IMR-90 (cell line): ENCODE data around the gene ATP1B4. TPM values are rescaled to one million over a fixed set of nuclear protein-coding genes. Genes with fewer than 3 reads are reported as not detected.

Experiments
- ATAC-seq: fragments of 200-7000 bp; cut with Tn5 transposase; 2 replicates; pipeline ENCODE4 v1.9.1; 2020; ENCODE audit warnings: low read depth, mild to moderate bottlenecking, moderate library complexity
- BruUV-seq: library from RNA; stranded (reverse); fragments of 400-500 nt; replicated peaks from 2 replicates; lab custom pipeline; 2021; lab: Mats Ljungman, UMichigan
- CTCF ChIA-PET: fragments of 300-600 bp; formaldehyde crosslinking; extraction: SDS; loops from one replicate; lab custom pipeline; 2021; ENCODE audit warnings: antibody characterized with exemption; lab: Yijun Ruan, JAX
- POLR2A ChIA-PET: fragments of 300-600 bp; sonication (Branson Sonifier 250); formaldehyde crosslinking; loops from one replicate; lab custom pipeline; 2022; ENCODE audit warnings: antibody characterized with exemption; ENCODE audit not compliant: unreplicated experiment; lab: Charles Lee
- DNase-seq: peaks from one replicate; pipeline ENCODE4 v3.0.0; 2013
- H2AFZ ChIP-seq: replicated peaks from 2 replicates; pipeline ENCODE3; 2013; ENCODE audit warnings: low read length, mild to moderate bottlenecking; ENCODE audit not compliant: poor library complexity
- H2AK5ac ChIP-seq: 2 replicates; pipeline ENCODE4 v1.6.1; 2013; ENCODE audit warnings: low read depth, low read length, inconsistent platforms
- H2AK9ac ChIP-seq: replicated peaks from 2 replicates; pipeline ENCODE3; 2013; ENCODE audit warnings: mild to moderate bottlenecking, low read depth, low read length, moderate library complexity; ENCODE audit not compliant: poor library complexity
- H2BK120ac ChIP-seq: 2 replicates; pipeline ENCODE4 v1.6.1; 2013; ENCODE audit warnings: low read depth, low read length, inconsistent platforms
- H2BK15ac ChIP-seq: 3 replicates; pipeline ENCODE4 v1.6.1; 2013; ENCODE audit warnings: low read depth, low read length, inconsistent platforms
- H2BK20ac ChIP-seq: 2 replicates; pipeline ENCODE4 v1.6.1; 2013; ENCODE audit warnings: low read depth, mild to moderate bottlenecking, inconsistent platforms, low read length, moderate library complexity
- H2BK5ac ChIP-seq: 2 replicates; pipeline ENCODE4 v1.6.1; 2013; ENCODE audit warnings: mild to moderate bottlenecking, low read depth, low read length, inconsistent platforms; ENCODE audit not compliant: poor library complexity, severe bottlenecking
- H3K14ac ChIP-seq: replicated peaks from 2 replicates; pipeline ENCODE4 v1.6.1; 2013; ENCODE audit warnings: low read depth, low read length, inconsistent platforms
- H3K18ac ChIP-seq: 2 replicates; pipeline ENCODE4 v1.6.1; 2013; ENCODE audit warnings: low read depth, low read length, control low read depth
- H3K23ac ChIP-seq: 2 replicates; pipeline ENCODE4 v1.6.1; 2013; ENCODE audit warnings: low read depth, low read length, inconsistent platforms
- H3K27ac ChIP-seq: 2 replicates; pipeline ENCODE4 v1.5.1; 2013; ENCODE audit warnings: mild to moderate bottlenecking, control low read depth, low read length; ENCODE audit not compliant: insufficient read depth
- H3K27me3 ChIP-seq: 2 replicates; pipeline ENCODE4 v1.6.1; 2013; ENCODE audit warnings: low read length; ENCODE audit not compliant: control insufficient read depth, insufficient read depth
- H3K36me3 ChIP-seq: 2 replicates; pipeline ENCODE4 v1.6.1; 2013; ENCODE audit warnings: low read length, mixed read lengths; ENCODE audit not compliant: control insufficient read depth, insufficient read depth
- H3K4ac ChIP-seq: 2 replicates; pipeline ENCODE4 v1.6.1; 2013; ENCODE audit warnings: low read depth, low read length, inconsistent platforms
- H3K4me1 ChIP-seq: 2 replicates; pipeline ENCODE4 v1.6.1; 2013; ENCODE audit warnings: low read length, mixed read lengths; ENCODE audit not compliant: control insufficient read depth, insufficient read depth
- H3K4me2 ChIP-seq: 2 replicates; pipeline ENCODE4 v1.6.1; 2013; ENCODE audit warnings: low read depth, mild to moderate bottlenecking, control low read depth, low read length, moderate library complexity
- H3K4me3 ChIP-seq: 2 replicates; pipeline ENCODE4 v1.5.1; 2013; ENCODE audit warnings: low read depth, mild to moderate bottlenecking, control low read depth, low read length, moderate library complexity; ENCODE audit not compliant: insufficient read depth
- H3K56ac ChIP-seq: 2 replicates; pipeline ENCODE4 v1.6.1; 2013; ENCODE audit warnings: low read length, inconsistent platforms; ENCODE audit not compliant: insufficient read depth; ENCODE audit errors: extremely low read depth
- H3K79me1 ChIP-seq, 2 experiments: 2 replicates each; pipeline ENCODE4 v1.6.1; 2013; ENCODE audit warnings: low read length in 2 of 2, inconsistent platforms in 1 of 2, low read depth in 1 of 2
- H3K9ac ChIP-seq: 2 replicates; pipeline ENCODE4 v1.6.1; 2013; ENCODE audit warnings: low read depth, low read length, control low read depth
- H3K9me1 ChIP-seq: 2 replicates; pipeline ENCODE4 v1.6.1; 2013; ENCODE audit warnings: low read length, inconsistent platforms; ENCODE audit not compliant: insufficient read depth
- H3K9me3 ChIP-seq: 2 replicates; pipeline ENCODE4 v1.6.1; 2013; ENCODE audit warnings: low read length; ENCODE audit not compliant: control insufficient read depth, insufficient read depth
- H4K20me1 ChIP-seq: 2 replicates; pipeline ENCODE4 v1.6.1; 2013; ENCODE audit warnings: low read length, inconsistent platforms; ENCODE audit not compliant: insufficient read depth
- H4K5ac ChIP-seq: 2 replicates; pipeline ENCODE4 v1.6.1; 2013; ENCODE audit warnings: mild to moderate bottlenecking, low read depth, low read length, control low read depth
- H4K8ac ChIP-seq, 2 experiments: 2 replicates each; pipeline ENCODE4 v1.6.1; 2013; ENCODE audit warnings: low read depth in 2 of 2, low read length in 2 of 2, control low read depth in 1 of 2, inconsistent platforms in 1 of 2
- H4K91ac ChIP-seq: 2 replicates; pipeline ENCODE4 v1.6.1; 2013; ENCODE audit warnings: low read depth, low read length, inconsistent platforms; ENCODE audit not compliant: insufficient read depth
- BHLHE40 ChIP-seq: fragments of 150-350 bp; IDR thresholded peaks from 2 replicates; pipeline ENCODE4 v1.6.1; 2016; ENCODE audit warnings: mild to moderate bottlenecking, low read depth, low read length
- CEBPB ChIP-seq: IDR thresholded peaks from 2 replicates; pipeline ENCODE4 v1.6.1; 2012; ENCODE audit warnings: low read depth, low read length, improper control_type of control experiment
- FOS ChIP-seq: fragments of 150-350 bp; IDR thresholded peaks from 2 replicates; pipeline ENCODE4 v1.6.1; 2016; ENCODE audit warnings: low read depth, low read length
- MAFK ChIP-seq: IDR thresholded peaks from 2 replicates; pipeline ENCODE4 v1.6.1; 2012; ENCODE audit warnings: low read depth, low read length, improper control_type of control experiment
- MXI1 ChIP-seq: IDR thresholded peaks from 2 replicates; pipeline ENCODE4 v1.6.1; 2012; ENCODE audit warnings: low read depth, mild to moderate bottlenecking, low read length, moderate library complexity, borderline replicate concordance
- NFE2L2 ChIP-seq: fragments of 150-350 bp; IDR thresholded peaks from 2 replicates; pipeline ENCODE4 v1.6.1; 2016; ENCODE audit warnings: low read depth, mild to moderate bottlenecking, low read length
- POLR2A ChIP-seq: IDR thresholded peaks from 2 replicates; pipeline ENCODE4 v1.6.1; 2012; ENCODE audit warnings: mild to moderate bottlenecking, low read depth, low read length
- RAD21 ChIP-seq: IDR thresholded peaks from 2 replicates; pipeline ENCODE4 v1.6.1; 2012; ENCODE audit warnings: low read length, improper control_type of control experiment
- RCOR1 ChIP-seq: IDR thresholded peaks from 2 replicates; pipeline ENCODE4 v1.6.1; 2012; ENCODE audit warnings: mild to moderate bottlenecking, low read length, improper control_type of control experiment; ENCODE audit not compliant: insufficient replicate concordance
- RFX5 ChIP-seq: IDR thresholded peaks from 2 replicates; pipeline ENCODE4 v1.8.0; 2012; ENCODE audit warnings: low read depth, mild to moderate bottlenecking, low read length, moderate library complexity
- SMC3 ChIP-seq: fragments of 150-350 bp; IDR thresholded peaks from 2 replicates; pipeline ENCODE4 v1.6.1; 2016; ENCODE audit warnings: low read depth, mild to moderate bottlenecking, antibody characterized with exemption, low read length, moderate library complexity
- WGBS, 2 experiments: methylation state at CpG; one replicate each; pipeline versions ENCODE4 v1.1.5 to v1.1.7; 2013; ENCODE audit warnings: missing lambda C conversion rate in 2 of 2; ENCODE audit not compliant: insufficient read length in 1 of 2; ENCODE audit errors: extremely low coverage in 2 of 2; 5-methylcytosine and 5-hydroxymethylcytosine counted together
- dilution Hi-C: fragments of 300-500 bp; cut with HindIII; formaldehyde crosslinking; loops from one replicate; pipeline ENCODE4 v1.14.3; 2018; ENCODE audit warnings: low sequenced_read_pairs; ENCODE audit not compliant: unreplicated experiment
- in situ Hi-C: fragments of 300-500 bp; cut with MboI; formaldehyde crosslinking; loops from 3 replicates; pipeline ENCODE4 v1.14.3; 2019; ENCODE audit warnings: low sequenced_read_pairs, inconsistent platforms, mixed read lengths
- intact Hi-C: fragments of 100-400 bp; cut with micrococcal nuclease; formaldehyde crosslinking; loops from 2 replicates; pipeline ENCODE4 v1.10.0; 2022
- polyA plus RNA-seq, 3 experiments: library from polyadenylated mRNA; depleted of rRNA; stranded (reverse); fragments of >200 nt; gene quantifications; 2 replicates each; pipeline ENCODE4 v1.2.3, GENCODE V29; 2012; ENCODE audit warnings: low replicate concordance in 1 of 3
- total RNA-seq: library from RNA; depleted of rRNA; stranded (reverse); fragments of >200 nt; gene quantifications from 2 replicates; pipeline ENCODE4 v1.2.3, GENCODE V29; 2012
- TF ChIP-seq, protein P1 (sequence below): conservative IDR thresholded peaks from 2 replicates; pipeline ENCODE4 v1.5.1; 2012; ENCODE audit warnings: mild to moderate bottlenecking, low read depth, low read length, improper control_type of control experiment
- TF ChIP-seq, protein P2 (sequence below): fragments of 150-350 bp; IDR thresholded peaks from 2 replicates; pipeline ENCODE4 v1.6.1; 2016; ENCODE audit warnings: low read depth, mild to moderate bottlenecking, low read length, moderate library complexity, borderline replicate concordance

ATP1B4 gene
- total and polyA plus RNA-seq, 2 of the 4 experiments (the other 2 are of a cell fraction), result not detected

- no peak for ATAC-seq
- no peak overlapping the region for H2BK15ac ChIP-seq
- no CpG with 5 or more reads among the region's 1 CpG for WGBS, 2 experiments
- ChIA-PET POLR2A (no interaction called here), CTCF (no interaction called here)
- BruUV-seq, result no TSS peak
- no peak overlapping the region for H3K56ac ChIP-seq
- H3K23ac ChIP-seq, result no peak overlapping the region
- H2BK20ac ChIP-seq, result no peak overlapping the region
- TF ChIP-seq FOS (no peak), RCOR1 (no peak), RFX5 (no peak), BHLHE40 (no peak), MAFK (no peak), CEBPB (no peak), NFE2L2 (no peak), POLR2A (no peak), RAD21 (no peak), MXI1 (no peak), SMC3 (no peak)
- TF ChIP-seq, protein P1, sequence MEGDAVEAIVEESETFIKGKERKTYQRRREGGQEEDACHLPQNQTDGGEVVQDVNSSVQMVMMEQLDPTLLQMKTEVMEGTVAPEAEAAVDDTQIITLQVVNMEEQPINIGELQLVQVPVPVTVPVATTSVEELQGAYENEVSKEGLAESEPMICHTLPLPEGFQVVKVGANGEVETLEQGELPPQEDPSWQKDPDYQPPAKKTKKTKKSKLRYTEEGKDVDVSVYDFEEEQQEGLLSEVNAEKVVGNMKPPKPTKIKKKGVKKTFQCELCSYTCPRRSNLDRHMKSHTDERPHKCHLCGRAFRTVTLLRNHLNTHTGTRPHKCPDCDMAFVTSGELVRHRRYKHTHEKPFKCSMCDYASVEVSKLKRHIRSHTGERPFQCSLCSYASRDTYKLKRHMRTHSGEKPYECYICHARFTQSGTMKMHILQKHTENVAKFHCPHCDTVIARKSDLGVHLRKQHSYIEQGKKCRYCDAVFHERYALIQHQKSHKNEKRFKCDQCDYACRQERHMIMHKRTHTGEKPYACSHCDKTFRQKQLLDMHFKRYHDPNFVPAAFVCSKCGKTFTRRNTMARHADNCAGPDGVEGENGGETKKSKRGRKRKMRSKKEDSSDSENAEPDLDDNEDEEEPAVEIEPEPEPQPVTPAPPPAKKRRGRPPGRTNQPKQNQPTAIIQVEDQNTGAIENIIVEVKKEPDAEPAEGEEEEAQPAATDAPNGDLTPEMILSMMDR, result no peak
- TF ChIP-seq, protein P2, sequence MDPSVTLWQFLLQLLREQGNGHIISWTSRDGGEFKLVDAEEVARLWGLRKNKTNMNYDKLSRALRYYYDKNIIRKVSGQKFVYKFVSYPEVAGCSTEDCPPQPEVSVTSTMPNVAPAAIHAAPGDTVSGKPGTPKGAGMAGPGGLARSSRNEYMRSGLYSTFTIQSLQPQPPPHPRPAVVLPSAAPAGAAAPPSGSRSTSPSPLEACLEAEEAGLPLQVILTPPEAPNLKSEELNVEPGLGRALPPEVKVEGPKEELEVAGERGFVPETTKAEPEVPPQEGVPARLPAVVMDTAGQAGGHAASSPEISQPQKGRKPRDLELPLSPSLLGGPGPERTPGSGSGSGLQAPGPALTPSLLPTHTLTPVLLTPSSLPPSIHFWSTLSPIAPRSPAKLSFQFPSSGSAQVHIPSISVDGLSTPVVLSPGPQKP, result no peak
- no peak overlapping the region for H3K4me3 ChIP-seq
- H4K91ac ChIP-seq, result no peak overlapping the region
- dilution Hi-C loops (no loop called here), in situ Hi-C loops (no loop called here), intact Hi-C loops (no loop called here)
- no peak overlapping the region for H2AK5ac ChIP-seq
- H3K14ac ChIP-seq, result no peak overlapping the region
- no peak overlapping the region for H2AFZ ChIP-seq
- H3K36me3 ChIP-seq, result no peaks in the 10 kb centered on the region
- no peak overlapping the region for H3K18ac ChIP-seq
- H3K4ac ChIP-seq, result no peak overlapping the region
- no peaks in the 10 kb centered on the region for H3K9me1 ChIP-seq
- H3K9me3 ChIP-seq, result no peaks in the 10 kb centered on the region
- H3K4me2 ChIP-seq, result no peak overlapping the region
- H3K27ac ChIP-seq, result no peak overlapping the region
- H2AK9ac ChIP-seq, result no peak overlapping the region
- H3K4me1 ChIP-seq, result no peaks in the 10 kb centered on the region
- H2BK5ac ChIP-seq, result no peak overlapping the region
- no peaks in the 10 kb centered on the region for H4K20me1 ChIP-seq
- H2BK120ac ChIP-seq, result no peak overlapping the region
- H4K5ac ChIP-seq, result no peak overlapping the region
- no peak overlapping the region for H4K8ac ChIP-seq
- DNase-seq, result no peak
- H3K27me3 ChIP-seq, result no peaks in the 10 kb centered on the region
- no peak overlapping the region for H3K9ac ChIP-seq
- no peaks in the 10 kb centered on the region for H3K79me1 ChIP-seq
Measured at GRCh38 chrX:120408168-120408567, 46.3 kb downstream of the ATP1B4 start.
